Measurements from ENCODE around the gene TGM3.

Gene TGM3

DNA sequence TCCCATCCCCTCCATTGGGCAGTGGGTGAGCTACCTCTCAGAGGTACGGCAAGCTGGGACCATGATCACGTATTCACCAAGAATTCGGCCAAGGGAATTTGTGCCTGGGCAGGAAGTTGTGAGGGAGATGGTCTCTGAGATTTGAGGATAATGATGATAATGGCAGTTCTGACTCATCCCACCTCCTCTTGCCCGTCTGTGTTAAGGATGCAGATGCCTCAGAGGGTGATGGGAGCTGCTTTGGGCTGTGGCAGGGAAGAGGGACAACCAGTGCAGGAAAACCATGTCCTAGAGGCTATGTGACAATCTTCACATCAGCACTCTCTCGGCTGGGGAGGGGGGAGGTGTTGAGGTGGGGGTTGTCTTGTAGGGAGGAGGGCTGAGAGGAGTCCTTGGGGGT, 89.2 kb downstream of the TGM3 start:
- H3K4me1 ChIP-seq (ENCODE audit: insufficient read depth, poor library complexity, severe bottlenecking), result peaks cover 21% of the 10 kb centered on the region
- TF ChIP-seq, protein P1, sequence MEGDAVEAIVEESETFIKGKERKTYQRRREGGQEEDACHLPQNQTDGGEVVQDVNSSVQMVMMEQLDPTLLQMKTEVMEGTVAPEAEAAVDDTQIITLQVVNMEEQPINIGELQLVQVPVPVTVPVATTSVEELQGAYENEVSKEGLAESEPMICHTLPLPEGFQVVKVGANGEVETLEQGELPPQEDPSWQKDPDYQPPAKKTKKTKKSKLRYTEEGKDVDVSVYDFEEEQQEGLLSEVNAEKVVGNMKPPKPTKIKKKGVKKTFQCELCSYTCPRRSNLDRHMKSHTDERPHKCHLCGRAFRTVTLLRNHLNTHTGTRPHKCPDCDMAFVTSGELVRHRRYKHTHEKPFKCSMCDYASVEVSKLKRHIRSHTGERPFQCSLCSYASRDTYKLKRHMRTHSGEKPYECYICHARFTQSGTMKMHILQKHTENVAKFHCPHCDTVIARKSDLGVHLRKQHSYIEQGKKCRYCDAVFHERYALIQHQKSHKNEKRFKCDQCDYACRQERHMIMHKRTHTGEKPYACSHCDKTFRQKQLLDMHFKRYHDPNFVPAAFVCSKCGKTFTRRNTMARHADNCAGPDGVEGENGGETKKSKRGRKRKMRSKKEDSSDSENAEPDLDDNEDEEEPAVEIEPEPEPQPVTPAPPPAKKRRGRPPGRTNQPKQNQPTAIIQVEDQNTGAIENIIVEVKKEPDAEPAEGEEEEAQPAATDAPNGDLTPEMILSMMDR (IDR thresholded peaks at IDR 0.05; ENCODE audit: poor library complexity, severe bottlenecking), result no peak
- no peaks in the 10 kb centered on the region for H3K9me3 ChIP-seq (ENCODE audit: severe bottlenecking)
- no peaks in the 10 kb centered on the region for H3K27me3 ChIP-seq (ENCODE audit: insufficient read depth, poor library complexity, severe bottlenecking)
- H3K36me3 ChIP-seq (ENCODE audit: low read depth), result no peaks in the 10 kb centered on the region
- peak overlapping the region; percentile 84 for H3K27ac ChIP-seq (ENCODE audit: poor library complexity, severe bottlenecking)
- H3K4me3 ChIP-seq (ENCODE audit: severe bottlenecking), result no peak overlapping the region
- DNase-seq (ENCODE audit: low spot score) (no peak), ATAC-seq (ENCODE audit: low read depth) (no peak)

DNA sequence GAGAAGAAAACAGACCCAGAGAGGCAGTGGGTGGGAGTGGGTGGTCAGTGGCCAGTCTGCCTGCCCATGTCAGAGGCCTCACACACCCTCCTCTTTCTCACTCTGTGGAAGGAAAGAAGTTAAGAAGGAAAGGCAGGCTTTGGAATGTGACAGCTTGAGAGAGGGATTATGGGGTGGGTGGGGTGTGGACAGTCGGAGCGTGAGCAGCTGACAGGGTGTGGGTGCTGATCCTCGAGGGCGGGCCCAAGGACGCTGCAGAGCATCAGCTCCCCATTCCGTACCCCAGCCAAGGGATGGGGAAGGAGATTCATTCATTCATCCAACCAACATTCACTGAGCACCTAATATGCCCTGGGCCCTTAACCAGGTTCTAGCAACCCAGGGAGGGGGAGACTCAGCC, 89.7 kb downstream of the TGM3 start:
- ATAC-seq (ENCODE audit: low read depth) (no peak), DNase-seq (ENCODE audit: low spot score) (no peak)
- H3K36me3 ChIP-seq (ENCODE audit: low read depth), result no peaks in the 10 kb centered on the region
- TF ChIP-seq, protein P1 (IDR thresholded peaks at IDR 0.05; ENCODE audit: poor library complexity, severe bottlenecking), result no peak
- no peaks in the 10 kb centered on the region for H3K9me3 ChIP-seq (ENCODE audit: severe bottlenecking)
- peak overlapping the region; percentile 84 for H3K27ac ChIP-seq (ENCODE audit: poor library complexity, severe bottlenecking)
- no peaks in the 10 kb centered on the region for H3K27me3 ChIP-seq (ENCODE audit: insufficient read depth, poor library complexity, severe bottlenecking)
- no peak overlapping the region for H3K4me3 ChIP-seq (ENCODE audit: severe bottlenecking)
- peaks cover 21% of the 10 kb centered on the region for H3K4me1 ChIP-seq (ENCODE audit: insufficient read depth, poor library complexity, severe bottlenecking)

DNA sequence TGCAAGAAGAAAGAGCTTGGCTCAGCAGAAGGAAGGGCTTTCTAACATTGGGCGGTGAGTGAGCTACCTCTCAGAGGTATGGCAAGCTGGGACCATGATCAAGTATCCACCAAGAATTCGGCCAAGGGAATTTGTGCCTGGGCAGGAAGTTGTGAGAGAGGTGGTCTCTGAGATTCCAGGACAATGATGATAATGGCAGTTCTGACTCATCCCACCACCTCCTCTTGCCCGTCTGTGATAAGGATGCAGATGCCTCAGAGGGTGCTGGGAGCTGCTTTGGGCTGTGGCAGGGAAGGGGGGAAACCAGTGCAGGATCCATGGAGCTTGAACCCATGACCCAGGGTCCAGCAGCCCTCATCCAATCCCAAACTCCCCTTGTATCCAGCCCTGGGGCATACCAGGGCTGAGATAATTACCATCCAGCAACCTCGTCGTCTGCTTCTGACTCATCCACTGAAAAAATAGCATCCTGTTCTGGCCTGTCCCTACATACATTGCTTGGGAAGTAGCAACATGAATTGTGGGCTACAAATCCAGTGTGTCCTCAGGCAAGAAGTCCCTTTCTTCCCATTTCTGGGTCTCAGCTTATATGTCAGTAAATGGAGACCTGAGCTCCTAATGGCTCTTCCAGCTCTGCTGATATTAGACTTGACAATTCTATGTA, 90.8 kb downstream of the TGM3 start:
- Histone ChIP-seq H3K27ac (ENCODE audit: poor library complexity, severe bottlenecking) (peak overlapping the region; percentile 84), H3K4me1 (ENCODE audit: insufficient read depth, poor library complexity, severe bottlenecking) (peaks cover 21% of the 10 kb centered on the region), H3K9me3 (ENCODE audit: severe bottlenecking) (no peaks in the 10 kb centered on the region), H3K36me3 (ENCODE audit: low read depth) (no peaks in the 10 kb centered on the region), H3K4me3 (ENCODE audit: severe bottlenecking) (no peak overlapping the region), H3K27me3 (ENCODE audit: insufficient read depth, poor library complexity, severe bottlenecking) (no peaks in the 10 kb centered on the region)
- ATAC-seq (ENCODE audit: low read depth), result peak; percentile 87
- TF ChIP-seq, protein P1 (IDR thresholded peaks at IDR 0.05; ENCODE audit: poor library complexity, severe bottlenecking), result no peak
- no peak for DNase-seq (ENCODE audit: low spot score)

DNA sequence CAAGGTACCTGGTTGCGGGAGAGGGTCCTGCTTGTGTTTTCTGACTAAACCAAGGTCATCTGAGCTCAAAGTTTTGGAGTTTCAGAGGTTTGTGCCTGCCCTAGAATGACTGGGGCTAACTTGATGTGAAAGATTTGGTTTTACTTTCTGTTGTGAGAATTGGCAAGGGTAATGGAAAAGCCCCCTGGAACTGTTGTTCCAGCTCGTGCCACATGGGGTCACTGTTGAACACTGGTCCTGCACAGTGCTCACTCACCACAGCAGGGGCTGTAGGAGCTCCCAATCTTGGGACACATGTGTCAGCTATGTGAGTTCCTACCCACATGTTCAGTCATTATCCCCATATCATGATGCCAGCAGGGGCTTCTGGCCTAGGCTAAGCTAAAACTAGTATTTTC, 91.4 kb downstream of the TGM3 start:
- H3K9me3 ChIP-seq (ENCODE audit: severe bottlenecking), result no peaks in the 10 kb centered on the region
- ATAC-seq (ENCODE audit: low read depth), result peak; percentile 18
- H3K27ac ChIP-seq (ENCODE audit: poor library complexity, severe bottlenecking), result peak overlapping the region; percentile 84
- no peak for DNase-seq (ENCODE audit: low spot score)
- no peak overlapping the region for H3K4me3 ChIP-seq (ENCODE audit: severe bottlenecking)
- peaks cover 21% of the 10 kb centered on the region for H3K4me1 ChIP-seq (ENCODE audit: insufficient read depth, poor library complexity, severe bottlenecking)
- no peaks in the 10 kb centered on the region for H3K36me3 ChIP-seq (ENCODE audit: low read depth)
- no peaks in the 10 kb centered on the region for H3K27me3 ChIP-seq (ENCODE audit: insufficient read depth, poor library complexity, severe bottlenecking)
- TF ChIP-seq, protein P1 (IDR thresholded peaks at IDR 0.05; ENCODE audit: poor library complexity, severe bottlenecking), result peak; percentile 70

DNA sequence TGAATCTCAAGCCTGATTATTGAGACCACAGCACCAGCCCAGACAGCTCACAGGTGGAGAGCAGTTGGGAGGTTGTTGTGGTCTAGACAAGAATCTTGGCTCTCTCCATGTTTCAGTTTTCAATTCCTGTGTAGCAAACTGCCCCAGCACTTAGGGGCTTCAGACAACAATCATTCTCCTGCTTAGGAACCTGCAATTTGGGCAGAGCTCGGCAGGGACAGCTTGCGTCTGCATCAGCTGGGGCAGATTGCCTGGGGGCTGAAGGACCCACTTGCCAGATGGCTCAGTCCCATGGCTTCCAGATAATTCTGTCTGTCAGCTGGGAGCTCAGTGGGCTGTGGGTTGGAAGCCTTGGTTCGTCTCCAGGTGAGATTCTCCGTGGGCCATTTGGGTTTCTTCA, 91.8 kb downstream of the TGM3 start:
- Histone ChIP-seq H3K27me3 (ENCODE audit: insufficient read depth, poor library complexity, severe bottlenecking) (no peaks in the 10 kb centered on the region), H3K27ac (ENCODE audit: poor library complexity, severe bottlenecking) (peak overlapping the region; percentile 84), H3K4me3 (ENCODE audit: severe bottlenecking) (no peak overlapping the region), H3K36me3 (ENCODE audit: low read depth) (no peaks in the 10 kb centered on the region), H3K4me1 (ENCODE audit: insufficient read depth, poor library complexity, severe bottlenecking) (peaks cover 19% of the 10 kb centered on the region), H3K9me3 (ENCODE audit: severe bottlenecking) (no peaks in the 10 kb centered on the region)
- no peak for ATAC-seq (ENCODE audit: low read depth)
- TF ChIP-seq, protein P1 (IDR thresholded peaks at IDR 0.05; ENCODE audit: poor library complexity, severe bottlenecking), result peak; percentile 38
- DNase-seq (ENCODE audit: low spot score), result no peak
